ENCODE measurements around the gene INIP. TPM values are rescaled to one million over a fixed set of nuclear protein-coding genes. Genes with fewer than 3 reads are reported as not detected.
"Not testable (repeated sequence)": the region's sequence is repeated elsewhere in the genome, so short reads cannot be mapped to it uniquely, and the experiment has no call there.

INIP gene
- total and polyA plus RNA-seq, 4 donors = 6.4 to 19.9 (median 12.8) TPM

DNA sequence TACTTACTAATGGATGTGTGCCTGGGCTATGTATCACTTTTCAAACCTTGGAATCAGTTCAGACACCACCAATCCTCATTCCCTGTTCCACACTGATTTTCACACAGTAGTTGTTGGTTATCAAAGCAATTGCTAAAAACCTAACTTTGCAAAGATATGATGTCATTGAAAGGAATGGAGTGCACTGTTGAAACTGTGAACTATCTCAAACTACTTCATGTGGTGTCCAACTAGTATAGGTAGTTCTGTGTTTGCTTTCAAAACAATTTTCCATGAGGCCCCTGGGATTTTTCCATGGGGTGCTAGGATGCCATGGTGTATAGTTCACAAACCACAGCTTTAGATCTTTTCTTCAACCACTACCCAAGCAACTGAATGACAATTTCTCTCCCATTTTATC, 17.8 kb downstream of the INIP start:
- peaks cover 0 to 2% of the 10 kb centered on the region in 2 donors for H3K4me1 ChIP-seq (ENCODE audit: control insufficient read depth in 1 of 2, insufficient read depth in 2 of 2, low read length in 2 of 2)
- ATAC-seq (ENCODE audit: low FRiP score) (no peak), DNase-seq (no peak)
- H3K9me3 ChIP-seq (ENCODE audit: control insufficient read depth, low read length) = no peaks in the 10 kb centered on the region
- intact Hi-C loops (cut with DNase I) = no loop called here
- no peak overlapping the region for H3K4me3 ChIP-seq (ENCODE audit: low read length in 2 of 2)
- H3K36me3 ChIP-seq (ENCODE audit: control insufficient read depth in 1 of 2, insufficient read depth in 2 of 2, low read length in 1 of 2) = no peaks in the 10 kb centered on the region
- no peaks in the 10 kb centered on the region for H3K27me3 ChIP-seq (ENCODE audit: control insufficient read depth in 1 of 2, insufficient read depth in 2 of 2, low read length in 1 of 2)
- H3K27ac ChIP-seq (ENCODE audit: low read depth in 1 of 2, low read length in 2 of 2) = no peak overlapping the region

- no peaks in the 10 kb centered on the region for H3K27me3 ChIP-seq (ENCODE audit: control insufficient read depth in 1 of 2, insufficient read depth in 2 of 2, low read length in 1 of 2)
- ATAC-seq (ENCODE audit: low FRiP score) (no peak), DNase-seq (no peak)
- H3K36me3 ChIP-seq (ENCODE audit: control insufficient read depth in 1 of 2, insufficient read depth in 2 of 2, low read length in 1 of 2) = no peaks in the 10 kb centered on the region
- H3K27ac ChIP-seq (ENCODE audit: low read depth in 1 of 2, low read length in 2 of 2) = no peak overlapping the region
- WGBS, 2 donors = 93 to 97% methylated on average over 5 of the region's 5 CpGs
- H3K9me3 ChIP-seq (ENCODE audit: control insufficient read depth, low read length) = no peaks in the 10 kb centered on the region
- peaks cover 0 to 2% of the 10 kb centered on the region in 2 donors for H3K4me1 ChIP-seq (ENCODE audit: control insufficient read depth in 1 of 2, insufficient read depth in 2 of 2, low read length in 2 of 2)
- no peak overlapping the region for H3K4me3 ChIP-seq (ENCODE audit: low read length in 2 of 2)
- intact Hi-C loops (cut with DNase I) = no loop called here
These were observed 18.7 kb downstream of the INIP start for GRCh38 chr9:112699230-112699629.

DNA sequence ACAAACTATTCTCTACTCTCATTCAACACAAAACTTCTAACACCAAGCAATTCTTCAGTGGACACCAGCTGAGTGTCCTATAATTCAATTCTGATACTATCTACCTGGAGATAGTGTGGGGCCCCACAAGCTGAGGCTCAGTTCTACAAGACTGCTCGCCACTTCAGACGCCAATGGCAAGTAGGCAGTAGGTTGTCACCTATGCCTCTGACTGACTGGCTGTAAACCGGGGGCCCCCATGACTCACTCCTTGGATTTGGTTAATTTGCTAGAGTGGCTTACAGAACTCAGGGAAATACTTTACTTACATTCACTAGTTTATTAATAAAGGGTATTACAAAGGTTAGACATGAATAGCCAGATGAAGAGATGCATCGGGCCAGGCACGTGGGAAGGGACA, 21.5 kb downstream of the INIP start:
- ATAC-seq (ENCODE audit: low FRiP score) (no peak), DNase-seq (no peak)
- no peaks in the 10 kb centered on the region for H3K36me3 ChIP-seq (ENCODE audit: control insufficient read depth in 1 of 2, insufficient read depth in 2 of 2, low read length in 1 of 2)
- no peak overlapping the region for H3K4me3 ChIP-seq (ENCODE audit: low read length in 2 of 2)
- WGBS, 2 donors = 98% methylated on average over 5 of the region's 5 CpGs
- intact Hi-C loops (cut with DNase I) = no loop called here
- H3K9me3 ChIP-seq (ENCODE audit: control insufficient read depth, low read length) = no peaks in the 10 kb centered on the region
- H3K4me1 ChIP-seq (ENCODE audit: control insufficient read depth in 1 of 2, insufficient read depth in 2 of 2, low read length in 2 of 2) = peaks cover 0 to 2% of the 10 kb centered on the region in 2 donors
- H3K27me3 ChIP-seq (ENCODE audit: control insufficient read depth in 1 of 2, insufficient read depth in 2 of 2, low read length in 1 of 2) = no peaks in the 10 kb centered on the region
- H3K27ac ChIP-seq (ENCODE audit: low read depth in 1 of 2, low read length in 2 of 2) = no peak overlapping the region

DNA sequence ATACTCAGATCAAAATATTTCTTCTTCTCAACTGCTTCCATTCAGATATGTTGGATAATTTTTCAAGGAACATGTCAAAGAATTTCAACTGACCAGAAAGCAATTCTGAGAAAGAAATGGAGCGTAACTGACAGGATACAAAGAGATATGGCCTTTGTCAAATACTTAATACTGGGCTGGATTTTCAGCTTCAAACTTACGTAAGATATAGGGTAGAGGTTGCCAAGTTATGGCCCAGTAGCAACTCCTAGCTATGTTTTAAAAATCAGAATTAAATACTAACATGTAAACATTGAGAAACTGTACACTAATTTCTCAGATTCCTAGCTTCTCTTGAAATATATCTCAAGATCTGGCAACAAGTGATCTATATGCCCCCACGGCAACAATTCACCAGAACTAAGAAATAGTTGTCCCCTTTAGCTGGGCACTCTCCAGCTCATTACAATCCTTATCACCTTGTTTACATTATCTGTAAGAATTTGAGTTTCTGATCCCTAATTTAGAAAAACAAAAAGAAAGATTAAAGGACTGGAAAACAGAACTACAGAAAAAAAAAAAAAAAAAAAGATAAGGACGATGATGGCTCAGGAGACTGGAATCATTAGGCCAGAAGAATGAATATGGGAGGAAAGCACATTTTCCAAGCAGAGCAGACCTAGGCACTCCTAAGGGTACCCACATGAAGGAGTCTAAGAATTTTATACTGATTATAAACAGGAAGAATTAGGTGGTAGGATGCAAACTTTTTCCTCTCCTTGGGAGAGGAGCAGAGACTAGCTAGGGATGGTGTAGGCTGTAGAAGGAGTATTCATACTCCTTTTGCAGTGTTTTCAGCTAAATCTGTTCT, 23.0 kb downstream of the INIP start:
- intact Hi-C loops (cut with DNase I) = no loop called here
- 76 to 80% methylated on average over 4 of the region's 4 CpGs for WGBS, 2 donors
- Histone ChIP-seq H3K9me3 (ENCODE audit: control insufficient read depth, low read length) (no peaks in the 10 kb centered on the region), H3K36me3 (ENCODE audit: control insufficient read depth in 1 of 2, insufficient read depth in 2 of 2, low read length in 1 of 2) (peaks cover 2 to 6% of the 10 kb centered on the region in 2 donors), H3K4me1 (ENCODE audit: control insufficient read depth in 1 of 2, insufficient read depth in 2 of 2, low read length in 2 of 2) (peaks cover 0 to 2% of the 10 kb centered on the region in 2 donors), H3K4me3 (ENCODE audit: low read length in 2 of 2) (no peak overlapping the region), H3K27me3 (ENCODE audit: control insufficient read depth in 1 of 2, insufficient read depth in 2 of 2, low read length in 1 of 2) (no peaks in the 10 kb centered on the region), H3K27ac (ENCODE audit: low read depth in 1 of 2, low read length in 2 of 2) (no peak overlapping the region)
- DNase-seq (no peak), ATAC-seq (ENCODE audit: low FRiP score) (no peak)

DNA sequence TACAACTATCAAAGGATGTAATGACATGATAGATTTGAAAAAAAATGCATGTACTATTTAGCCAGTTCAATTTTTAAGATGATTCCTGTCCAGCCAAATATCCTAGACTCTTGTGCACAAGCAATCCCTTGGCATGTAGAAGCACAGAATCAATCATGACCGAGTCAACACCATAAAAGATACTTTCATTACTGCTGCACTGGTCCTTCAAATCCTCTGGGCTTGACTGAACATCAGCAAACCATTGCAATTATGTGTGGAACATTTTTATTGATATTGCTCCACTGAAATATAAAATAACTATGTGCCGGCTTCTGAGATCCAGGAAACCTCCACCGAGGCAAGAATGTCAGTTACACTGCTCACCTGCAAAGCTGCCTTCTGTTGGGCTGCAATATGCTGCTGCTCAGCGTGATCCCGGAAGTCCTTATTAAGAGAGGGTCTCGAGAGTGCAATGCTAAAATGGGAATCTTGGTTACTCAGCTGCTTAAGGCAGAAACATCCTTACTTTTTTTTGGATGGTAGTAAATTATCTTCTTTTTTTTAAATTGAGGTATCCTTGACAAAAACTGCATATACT, 28.7 kb downstream of the INIP start:
- WGBS, 2 donors = 83 to 87% methylated on average over 6 of the region's 6 CpGs
- Histone ChIP-seq H3K27ac (ENCODE audit: low read depth in 1 of 2, low read length in 2 of 2) (no peak overlapping the region), H3K27me3 (ENCODE audit: control insufficient read depth in 1 of 2, insufficient read depth in 2 of 2, low read length in 1 of 2) (no peaks in the 10 kb centered on the region), H3K4me1 (ENCODE audit: control insufficient read depth in 1 of 2, insufficient read depth in 2 of 2, low read length in 2 of 2) (no peaks in the 10 kb centered on the region), H3K9me3 (ENCODE audit: control insufficient read depth, low read length) (no peaks in the 10 kb centered on the region), H3K4me3 (ENCODE audit: low read length in 2 of 2) (no peak overlapping the region), H3K36me3 (ENCODE audit: control insufficient read depth in 1 of 2, insufficient read depth in 2 of 2, low read length in 1 of 2) (peaks cover 5 to 6% of the 10 kb centered on the region in 2 donors)
- ATAC-seq (ENCODE audit: low FRiP score) (no peak), DNase-seq (no peak)
- intact Hi-C loops (cut with DNase I) = no loop called here

DNA sequence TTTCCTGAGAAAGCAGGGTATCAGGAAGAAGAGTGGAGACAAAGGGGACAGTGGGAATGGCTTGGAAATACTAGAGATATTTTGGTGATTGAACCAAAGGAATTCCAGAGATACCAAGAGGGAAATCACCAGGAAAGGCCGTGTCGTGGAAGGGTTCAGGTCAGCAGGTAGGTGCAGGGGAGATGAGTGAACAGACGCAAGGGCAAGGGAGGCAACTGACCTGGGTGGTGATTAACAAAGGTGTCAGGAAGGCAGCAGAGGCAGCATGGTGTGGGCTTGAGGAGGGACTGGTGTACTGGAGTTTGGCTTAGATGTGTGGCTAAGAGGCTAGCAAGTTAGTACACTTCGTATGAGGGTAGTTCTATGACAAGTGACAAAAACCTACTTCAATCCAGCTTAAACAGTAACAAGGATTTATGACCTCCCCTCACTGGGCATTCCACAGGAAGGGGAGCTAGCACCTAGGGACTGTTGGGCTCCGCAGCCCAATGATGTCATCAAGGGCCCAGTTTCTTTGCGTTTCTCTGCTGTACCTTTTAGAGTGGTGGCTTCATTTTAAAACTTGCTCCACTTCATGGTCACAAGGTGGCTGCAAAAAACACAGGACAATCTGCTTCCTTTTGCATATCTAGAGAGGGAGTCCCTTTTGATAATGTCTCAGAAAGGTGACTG, 37.0 kb downstream of the INIP start:
- no peak for ATAC-seq (ENCODE audit: low FRiP score)
- H3K27me3 ChIP-seq (ENCODE audit: control insufficient read depth in 1 of 2, insufficient read depth in 2 of 2, low read length in 1 of 2) = no peaks in the 10 kb centered on the region
- WGBS, 2 donors = 71 to 77% methylated on average over 6 of the region's 6 CpGs
- H3K4me3 ChIP-seq (ENCODE audit: low read length in 2 of 2) = no peak overlapping the region
- H3K27ac ChIP-seq (ENCODE audit: low read depth in 1 of 2, low read length in 2 of 2) = no peak overlapping the region
- no peak for DNase-seq
- H3K36me3 ChIP-seq (ENCODE audit: control insufficient read depth in 1 of 2, insufficient read depth in 2 of 2, low read length in 1 of 2) = no peaks in the 10 kb centered on the region
- H3K4me1 ChIP-seq (ENCODE audit: control insufficient read depth in 1 of 2, insufficient read depth in 2 of 2, low read length in 2 of 2) = no peaks in the 10 kb centered on the region
- intact Hi-C loops (cut with DNase I) = no loop called here
- no peaks in the 10 kb centered on the region for H3K9me3 ChIP-seq (ENCODE audit: control insufficient read depth, low read length)

DNA sequence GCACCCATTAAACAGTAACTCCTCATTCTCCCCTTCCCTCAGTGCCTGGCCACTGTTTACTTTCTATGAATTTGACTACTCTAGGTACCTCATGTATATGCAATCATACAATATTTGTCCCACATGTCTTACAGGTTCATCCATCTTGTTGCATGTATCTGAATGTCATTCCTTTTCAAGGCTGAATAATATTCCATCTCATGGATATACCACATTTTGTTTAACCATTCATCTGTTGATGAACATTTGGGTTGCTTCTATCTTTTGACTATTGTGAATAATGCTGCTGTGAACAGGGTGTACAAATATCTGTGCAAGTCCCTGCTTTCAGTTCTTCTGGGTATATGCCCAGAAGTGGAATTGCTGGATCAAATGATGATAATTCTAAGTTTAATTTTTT, 40.9 kb downstream of the INIP start:
- H3K27me3 ChIP-seq (ENCODE audit: control insufficient read depth in 1 of 2, insufficient read depth in 2 of 2, low read length in 1 of 2) = no peaks in the 10 kb centered on the region
- intact Hi-C loops (cut with DNase I) = no loop called here

DNA sequence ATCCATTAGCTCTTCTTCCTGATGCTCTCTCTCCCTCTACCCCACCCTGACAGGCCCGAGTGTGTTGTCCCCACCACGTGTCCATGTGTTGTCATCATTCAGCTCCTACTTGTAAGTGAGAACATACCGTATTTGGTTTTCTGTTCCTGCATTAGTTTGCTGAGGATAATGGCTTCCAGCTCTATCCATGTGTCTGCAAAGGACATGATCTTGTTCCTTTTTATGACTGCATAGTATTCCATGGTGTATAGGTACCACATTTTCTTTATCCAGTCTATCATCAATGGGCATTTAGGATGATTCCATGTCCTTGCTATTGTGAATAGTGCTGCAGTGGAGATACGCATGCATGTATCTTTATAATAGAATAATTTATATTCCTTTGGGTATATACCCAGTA, 44.7 kb downstream of the INIP start:
- H3K36me3 ChIP-seq (ENCODE audit: control insufficient read depth in 1 of 2, insufficient read depth in 2 of 2, low read length in 1 of 2); ATAC-seq (ENCODE audit: low FRiP score); H3K4me1 ChIP-seq (ENCODE audit: control insufficient read depth in 1 of 2, insufficient read depth in 2 of 2, low read length in 2 of 2); H3K27me3 ChIP-seq (ENCODE audit: control insufficient read depth in 1 of 2, insufficient read depth in 2 of 2, low read length in 1 of 2); intact Hi-C loops (cut with DNase I); H3K27ac ChIP-seq (ENCODE audit: low read depth in 1 of 2, low read length in 2 of 2); DNase-seq; H3K9me3 ChIP-seq (ENCODE audit: control insufficient read depth, low read length); H3K4me3 ChIP-seq (ENCODE audit: low read length in 2 of 2): not testable (repeated sequence)
- WGBS, 2 donors = 91 to 92% methylated on average over 4 of the region's 4 CpGs

More for the DNA sequence above, 40.9 kb downstream of the INIP start:
- Histone ChIP-seq H3K9me3 (ENCODE audit: control insufficient read depth, low read length) (no peaks in the 10 kb centered on the region), H3K4me3 (ENCODE audit: low read length in 2 of 2) (no peak overlapping the region), H3K36me3 (ENCODE audit: control insufficient read depth in 1 of 2, insufficient read depth in 2 of 2, low read length in 1 of 2) (no peaks in the 10 kb centered on the region), H3K27ac (ENCODE audit: low read depth in 1 of 2, low read length in 2 of 2) (no peak overlapping the region), H3K4me1 (ENCODE audit: control insufficient read depth in 1 of 2, insufficient read depth in 2 of 2, low read length in 2 of 2) (no peaks in the 10 kb centered on the region)
- DNase-seq (no peak), ATAC-seq (ENCODE audit: low FRiP score) (no peak)

All from aorta (tissue), 5 donors.